ENCODE measurements around the gene CCPG1. TPM values are rescaled to one million over a fixed set of nuclear protein-coding genes. Genes with fewer than 3 reads are reported as not detected.
"Not testable (repeated sequence)": the region's sequence is repeated elsewhere in the genome, so short reads cannot be mapped to it uniquely, and the experiment has no call there.

Gene CCPG1
- polyA plus RNA-seq, 3 donors = 21.1 to 196 (median 145) TPM

DNA sequence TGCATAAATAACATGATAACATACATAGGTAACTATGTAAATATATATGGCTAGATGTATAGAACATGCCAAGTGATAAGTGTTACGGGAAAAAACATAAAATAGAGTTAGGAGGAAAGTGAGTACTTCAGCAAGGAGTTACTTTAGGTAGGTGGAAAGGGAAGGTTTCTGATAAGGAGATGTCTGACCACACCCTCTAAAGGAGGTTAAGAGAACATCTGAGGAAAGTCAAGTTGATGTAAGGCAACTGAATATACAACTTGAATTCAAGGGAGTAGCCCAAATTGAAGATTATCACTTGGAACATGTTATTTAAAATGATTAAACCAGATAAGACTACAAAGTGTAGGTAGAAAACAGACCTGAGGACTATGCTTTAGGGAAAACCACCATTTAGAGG lies 13.9 kb upstream of the CCPG1 start:
- H3K9ac ChIP-seq (ENCODE audit: insufficient read depth, low read length, poor library complexity, severe bottlenecking) = no peak overlapping the region
- H3K4me2 ChIP-seq (replicated peaks; ENCODE audit: extremely low read depth, low read length, poor library complexity, severe bottlenecking) = no peak overlapping the region
- no peak overlapping the region for H3K27ac ChIP-seq (ENCODE audit: low read depth in 1 of 2, low read length in 2 of 2)
- peak overlapping the region in 1 of 7 donors; percentile 43 for H3K27ac Mint-ChIP-seq
- peaks cover 0 to 4% of the 10 kb centered on the region in 2 donors for H3K9me3 ChIP-seq (replicated peaks in 1 of 2; ENCODE audit: control insufficient read depth in 1 of 2, insufficient read depth in 1 of 2, low read length in 2 of 2)
- TF ChIP-seq, protein P1, sequence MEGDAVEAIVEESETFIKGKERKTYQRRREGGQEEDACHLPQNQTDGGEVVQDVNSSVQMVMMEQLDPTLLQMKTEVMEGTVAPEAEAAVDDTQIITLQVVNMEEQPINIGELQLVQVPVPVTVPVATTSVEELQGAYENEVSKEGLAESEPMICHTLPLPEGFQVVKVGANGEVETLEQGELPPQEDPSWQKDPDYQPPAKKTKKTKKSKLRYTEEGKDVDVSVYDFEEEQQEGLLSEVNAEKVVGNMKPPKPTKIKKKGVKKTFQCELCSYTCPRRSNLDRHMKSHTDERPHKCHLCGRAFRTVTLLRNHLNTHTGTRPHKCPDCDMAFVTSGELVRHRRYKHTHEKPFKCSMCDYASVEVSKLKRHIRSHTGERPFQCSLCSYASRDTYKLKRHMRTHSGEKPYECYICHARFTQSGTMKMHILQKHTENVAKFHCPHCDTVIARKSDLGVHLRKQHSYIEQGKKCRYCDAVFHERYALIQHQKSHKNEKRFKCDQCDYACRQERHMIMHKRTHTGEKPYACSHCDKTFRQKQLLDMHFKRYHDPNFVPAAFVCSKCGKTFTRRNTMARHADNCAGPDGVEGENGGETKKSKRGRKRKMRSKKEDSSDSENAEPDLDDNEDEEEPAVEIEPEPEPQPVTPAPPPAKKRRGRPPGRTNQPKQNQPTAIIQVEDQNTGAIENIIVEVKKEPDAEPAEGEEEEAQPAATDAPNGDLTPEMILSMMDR (IDR thresholded peaks at IDR 0.05) = no peak
- H2AFZ ChIP-seq (ENCODE audit: insufficient read depth, low read depth, low read length, poor library complexity, severe bottlenecking) = no peak overlapping the region
- no peak for DNase-seq
- H3K4me3 ChIP-seq (replicated peaks in 1 of 3; ENCODE audit: low read depth in 2 of 3, low read length in 3 of 3) = no peak overlapping the region
- H3K27me3 Mint-ChIP-seq (ENCODE audit: low read depth in 3 of 3) = no peaks in the 10 kb centered on the region
- H4K20me1 ChIP-seq (ENCODE audit: insufficient read depth, low read length) = no peaks in the 10 kb centered on the region
- WGBS (ENCODE audit: insufficient coverage) = 0% methylated on average over 1 of the region's 1 CpG
- H3K9me3 Mint-ChIP-seq = peaks cover 4 to 20% (median 6%) of the 10 kb centered on the region in 7 donors
- H3K36me3 ChIP-seq (replicated peaks in 1 of 2; ENCODE audit: control insufficient read depth in 1 of 2, insufficient read depth in 2 of 2, low read length in 2 of 2) = no peaks in the 10 kb centered on the region
- H3K4me1 ChIP-seq (ENCODE audit: control insufficient read depth in 1 of 2, insufficient read depth in 2 of 2, low read length in 2 of 2) = peaks cover 12 to 18% of the 10 kb centered on the region in 2 donors
- intact Hi-C loops (cut with micrococcal nuclease) = loop anchor here in 1 of 2 donors (10.0 kb wide), 2 partner anchors 47 to 207 kb away; no protein-coding TSS in a partner anchor
- H3K4me3 Mint-ChIP-seq = no peak overlapping the region
- peaks cover 0 to 4% of the 10 kb centered on the region in 2 donors for H3K36me3 Mint-ChIP-seq
- no peaks in the 10 kb centered on the region for H3K27me3 ChIP-seq (ENCODE audit: control insufficient read depth in 2 of 2, insufficient read depth in 2 of 2, low read length in 2 of 2)
- no peaks in the 10 kb centered on the region for H3K79me2 ChIP-seq (ENCODE audit: insufficient read depth, low read length)
- H3K4me1 Mint-ChIP-seq = peaks cover 19% of the 10 kb centered on the region

DNA sequence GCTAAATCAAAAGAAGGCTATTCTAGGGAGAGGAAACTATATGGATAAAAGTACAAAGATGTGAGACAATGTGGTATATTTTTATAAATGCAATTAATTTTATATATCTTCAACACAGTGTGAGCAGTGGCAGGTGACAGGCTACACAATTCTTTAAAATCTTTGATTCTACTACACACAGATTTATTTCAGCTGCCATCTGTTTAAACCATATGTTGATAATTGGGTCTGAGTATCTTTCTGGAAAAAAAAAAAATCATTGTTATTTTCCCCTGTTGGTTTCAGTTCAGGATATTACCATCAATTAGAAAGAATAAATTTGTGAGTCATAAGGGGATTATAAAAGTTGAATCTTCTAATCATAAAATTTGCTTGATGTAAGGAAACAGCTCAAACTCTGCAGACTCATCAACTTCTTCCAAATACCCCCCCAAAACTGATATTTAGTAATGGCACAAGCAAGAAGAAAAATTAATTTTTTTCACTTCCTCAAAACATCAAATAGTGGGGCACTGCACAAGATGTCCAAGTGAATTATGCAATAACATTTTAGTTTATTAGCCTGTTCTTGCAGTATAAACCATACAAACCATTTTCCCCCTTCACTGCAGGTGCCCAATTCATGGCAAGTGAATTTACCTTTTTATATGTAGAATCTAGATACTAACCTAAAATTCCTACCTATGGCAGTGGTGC lies 12.2 kb upstream of the CCPG1 start:
- DNase-seq = peak in 2 of 3 donors; percentile 43 to 49
- Histone ChIP-seq H3K36me3 (replicated peaks in 1 of 2; ENCODE audit: control insufficient read depth in 1 of 2, insufficient read depth in 2 of 2, low read length in 2 of 2) (no peaks in the 10 kb centered on the region), H3K4me3 (replicated peaks in 1 of 3; ENCODE audit: low read depth in 2 of 3, low read length in 3 of 3) (no peak overlapping the region), H3K9me3 (replicated peaks in 1 of 2; ENCODE audit: control insufficient read depth in 1 of 2, insufficient read depth in 1 of 2, low read length in 2 of 2) (no peaks in the 10 kb centered on the region), H3K9ac (ENCODE audit: insufficient read depth, low read length, poor library complexity, severe bottlenecking) (no peak overlapping the region), H2AFZ (ENCODE audit: insufficient read depth, low read depth, low read length, poor library complexity, severe bottlenecking) (no peak overlapping the region), H4K20me1 (ENCODE audit: insufficient read depth, low read length) (no peaks in the 10 kb centered on the region), H3K27ac (ENCODE audit: low read depth in 1 of 2, low read length in 2 of 2) (no peak overlapping the region), H3K4me1 (ENCODE audit: control insufficient read depth in 1 of 2, insufficient read depth in 2 of 2, low read length in 2 of 2) (peaks cover 12 to 18% of the 10 kb centered on the region in 2 donors), H3K79me2 (ENCODE audit: insufficient read depth, low read length) (no peaks in the 10 kb centered on the region), H3K27me3 (ENCODE audit: control insufficient read depth in 2 of 2, insufficient read depth in 2 of 2, low read length in 2 of 2) (no peaks in the 10 kb centered on the region), H3K4me2 (replicated peaks; ENCODE audit: extremely low read depth, low read length, poor library complexity, severe bottlenecking) (peak overlapping the region; percentile 11)
- TF ChIP-seq, protein P1 (IDR thresholded peaks at IDR 0.05) = no peak
- intact Hi-C loops (cut with micrococcal nuclease) = loop anchor here in 1 of 2 donors (10.0 kb wide), 2 partner anchors 46 to 206 kb away; no protein-coding TSS in a partner anchor
- Mint-ChIP-seq H3K36me3 (peaks cover 0 to 4% of the 10 kb centered on the region in 2 donors), H3K9me3 (peaks cover 0 to 10% (median 3%) of the 10 kb centered on the region in 7 donors), H3K27ac (peak overlapping the region in 4 of 7 donors; percentile 23 to 61 (median 48)), H3K4me1 (peaks cover 19% of the 10 kb centered on the region), H3K27me3 (ENCODE audit: low read depth in 3 of 3) (no peaks in the 10 kb centered on the region), H3K4me3 (no peak overlapping the region)

GRCh38 chr15:55417678-55418077 lies 9.5 kb upstream of the CCPG1 start:
- H3K4me1 ChIP-seq (ENCODE audit: control insufficient read depth in 1 of 2, insufficient read depth in 2 of 2, low read length in 2 of 2) = peaks cover 12 to 18% of the 10 kb centered on the region in 2 donors
- H3K36me3 ChIP-seq (replicated peaks in 1 of 2; ENCODE audit: control insufficient read depth in 1 of 2, insufficient read depth in 2 of 2, low read length in 2 of 2); H3K4me3 ChIP-seq (replicated peaks in 1 of 3; ENCODE audit: low read depth in 2 of 3, low read length in 3 of 3); H3K4me2 ChIP-seq (replicated peaks; ENCODE audit: extremely low read depth, low read length, poor library complexity, severe bottlenecking); H3K4me3 Mint-ChIP-seq; H3K27me3 Mint-ChIP-seq (ENCODE audit: low read depth in 3 of 3); H3K27me3 ChIP-seq (ENCODE audit: control insufficient read depth in 2 of 2, insufficient read depth in 2 of 2, low read length in 2 of 2); H3K9me3 Mint-ChIP-seq; H3K79me2 ChIP-seq (ENCODE audit: insufficient read depth, low read length); H3K27ac ChIP-seq (ENCODE audit: low read depth in 1 of 2, low read length in 2 of 2); H2AFZ ChIP-seq (ENCODE audit: insufficient read depth, low read depth, low read length, poor library complexity, severe bottlenecking); H3K9me3 ChIP-seq (replicated peaks in 1 of 2; ENCODE audit: control insufficient read depth in 1 of 2, insufficient read depth in 1 of 2, low read length in 2 of 2); DNase-seq; H4K20me1 ChIP-seq (ENCODE audit: insufficient read depth, low read length); H3K9ac ChIP-seq (ENCODE audit: insufficient read depth, low read length, poor library complexity, severe bottlenecking); H3K36me3 Mint-ChIP-seq; intact Hi-C loops (cut with micrococcal nuclease): not testable (repeated sequence)
- H3K4me1 Mint-ChIP-seq = peaks cover 19% of the 10 kb centered on the region
- peak overlapping the region in 2 of 7 donors; percentile 3 to 30 for H3K27ac Mint-ChIP-seq
- WGBS (ENCODE audit: insufficient coverage) = 90% methylated on average over 5 of the region's 8 CpGs
